HEK293 (cell line): ENCODE results near the gene TBC1D20.

Experiments
- BCL11B ChIP-seq: fragments of 450-650 bp; formaldehyde crosslinking; IDR thresholded peaks from 2 replicates; pipeline ENCODE4 v1.5.1; 2016; ENCODE audit warnings: low read depth, missing biosample characterization, missing genetic modification characterization
- BCL6B ChIP-seq: fragments of 450-650 bp; formaldehyde crosslinking; IDR thresholded peaks from 2 replicates; pipeline ENCODE4 v1.5.1; 2017; ENCODE audit warnings: missing biosample characterization, missing genetic modification characterization
- HIC1 ChIP-seq: fragments of 450-650 bp; formaldehyde crosslinking; IDR thresholded peaks from 2 replicates; pipeline ENCODE4 v1.5.1; 2016; ENCODE audit warnings: missing biosample characterization, missing genetic modification characterization
- HOXC10 ChIP-seq: sonication (generic); formaldehyde crosslinking; IDR thresholded peaks from 2 replicates; pipeline ENCODE4 v1.8.1; 2023; ENCODE audit warnings: mild to moderate bottlenecking, missing genetic modification reagents
- SCRT2 ChIP-seq: fragments of 450-650 bp; formaldehyde crosslinking; IDR thresholded peaks from 2 replicates; pipeline ENCODE4 v1.5.1; 2016; ENCODE audit warnings: missing biosample characterization, missing genetic modification characterization
- SP3 ChIP-seq: fragments of 450-650 bp; formaldehyde crosslinking; IDR thresholded peaks from 2 replicates; pipeline ENCODE4 v1.5.1; 2016; ENCODE audit warnings: missing biosample characterization, missing genetic modification characterization
- ZBTB10 ChIP-seq: fragments of 450-650 bp; formaldehyde crosslinking; IDR thresholded peaks from 2 replicates; pipeline ENCODE4 v1.5.1; 2016; ENCODE audit warnings: missing biosample characterization, missing genetic modification characterization
- ZEB2 ChIP-seq: fragments of 450-650 bp; formaldehyde crosslinking; IDR thresholded peaks from 2 replicates; pipeline ENCODE4 v1.5.1; 2016; ENCODE audit warnings: missing biosample characterization, missing genetic modification characterization
- ZNF133 ChIP-seq: fragments of 450-650 bp; formaldehyde crosslinking; IDR thresholded peaks from 2 replicates; pipeline ENCODE4 v1.5.1; 2016; ENCODE audit warnings: missing biosample characterization, missing genetic modification characterization
- ZNF211 ChIP-seq: fragments of 450-650 bp; formaldehyde crosslinking; IDR thresholded peaks from 2 replicates; pipeline ENCODE4 v1.5.1; 2016; ENCODE audit warnings: low read depth, missing biosample characterization, missing genetic modification characterization
- ZNF221 ChIP-seq: fragments of 450-650 bp; formaldehyde crosslinking; IDR thresholded peaks from 2 replicates; pipeline ENCODE4 v1.5.1; 2017; ENCODE audit warnings: missing biosample characterization, missing genetic modification characterization, borderline replicate concordance
- ZNF311 ChIP-seq: fragments of 450-650 bp; formaldehyde crosslinking; IDR thresholded peaks from 2 replicates; pipeline ENCODE4 v1.5.1; 2017; ENCODE audit warnings: missing biosample characterization, missing genetic modification characterization, borderline replicate concordance
- ZNF341 ChIP-seq: fragments of 450-650 bp; formaldehyde crosslinking; IDR thresholded peaks from 2 replicates; pipeline ENCODE4; 2016; ENCODE audit warnings: low read depth, missing biosample characterization, missing genetic modification characterization
- ZNF350 ChIP-seq: fragments of 450-650 bp; formaldehyde crosslinking; IDR thresholded peaks from 2 replicates; pipeline ENCODE4 v1.5.0; 2017; ENCODE audit warnings: missing biosample characterization, mild to moderate bottlenecking, missing genetic modification characterization
- ZNF362 ChIP-seq: fragments of 450-650 bp; formaldehyde crosslinking; IDR thresholded peaks from 2 replicates; pipeline ENCODE4 v1.5.1; 2016; ENCODE audit warnings: missing biosample characterization, missing genetic modification characterization
- ZNF404 ChIP-seq: fragments of 450-650 bp; formaldehyde crosslinking; IDR thresholded peaks from 2 replicates; pipeline ENCODE4 v1.5.1; 2017; ENCODE audit warnings: missing biosample characterization, missing genetic modification characterization
- ZNF416 ChIP-seq: fragments of 450-650 bp; formaldehyde crosslinking; IDR thresholded peaks from 2 replicates; pipeline ENCODE4 v1.5.1; 2016; ENCODE audit warnings: missing biosample characterization, missing genetic modification characterization
- ZNF513 ChIP-seq: fragments of 450-650 bp; IDR thresholded peaks from 2 replicates; pipeline ENCODE4 v1.5.1; 2018; ENCODE audit warnings: missing biosample characterization, missing genetic modification characterization
- ZNF544 ChIP-seq: fragments of 450-650 bp; formaldehyde crosslinking; IDR thresholded peaks from 2 replicates; pipeline ENCODE4 v1.5.0; 2017; ENCODE audit warnings: missing biosample characterization, missing genetic modification characterization
- ZNF548 ChIP-seq: fragments of 450-650 bp; formaldehyde crosslinking; IDR thresholded peaks from 2 replicates; pipeline ENCODE4 v1.5.1; 2016; ENCODE audit warnings: missing biosample characterization, missing genetic modification characterization
- ZNF560 ChIP-seq: fragments of 450-650 bp; formaldehyde crosslinking; IDR thresholded peaks from 2 replicates; pipeline ENCODE4 v1.5.1; 2017; ENCODE audit warnings: missing biosample characterization, missing genetic modification characterization, borderline replicate concordance
- ZNF585B ChIP-seq: fragments of 450-650 bp; formaldehyde crosslinking; IDR thresholded peaks from 2 replicates; pipeline ENCODE4 v1.5.1; 2016; ENCODE audit warnings: missing biosample characterization, missing genetic modification characterization
- ZNF776 ChIP-seq: fragments of 450-650 bp; formaldehyde crosslinking; IDR thresholded peaks from 2 replicates; pipeline ENCODE4 v1.5.0; 2017; ENCODE audit warnings: missing biosample characterization, missing genetic modification characterization, borderline replicate concordance
- ZSCAN18 ChIP-seq: fragments of 450-650 bp; formaldehyde crosslinking; IDR thresholded peaks from 2 replicates; pipeline ENCODE4 v1.5.1; 2016; ENCODE audit warnings: missing biosample characterization, missing genetic modification characterization
- ZSCAN4 ChIP-seq: fragments of 450-650 bp; formaldehyde crosslinking; IDR thresholded peaks from 2 replicates; pipeline ENCODE4 v1.5.1; 2017; ENCODE audit warnings: missing biosample characterization, missing genetic modification characterization
- ZSCAN5A ChIP-seq: fragments of 450-650 bp; formaldehyde crosslinking; IDR thresholded peaks from 2 replicates; pipeline ENCODE4 v1.5.1; 2016; ENCODE audit warnings: missing biosample characterization, missing genetic modification characterization

TBC1D20 gene

GRCh38 chr20:401682-402495, 60.4 kb downstream of the TBC1D20 start (continued):
- TF ChIP-seq ZNF513 (0 out of 2 replicates have a peak, but pooled peaks have one; percentile 26), ZNF311 (no peak), ZNF776 (tag by site-specific recombination) (no peak), ZNF544 (tag by site-specific recombination) (no peak), BCL6B (no peak), ZNF585B (no peak), ZNF211 (tag by site-specific recombination) (no peak), HOXC10 (CRISPR knock-in tag) (no peak), ZNF548 (tag by site-specific recombination) (0 out of 2 replicates have a peak, but pooled peaks have one; percentile 16), HIC1 (tag by site-specific recombination) (no peak), ZNF350 (tag by site-specific recombination) (no peak), ZNF341 (tag by site-specific recombination) (no peak), BCL11B (tag by site-specific recombination) (no peak), SP3 (tag by site-specific recombination) (peak; percentile 52), ZNF404 (no peak), ZSCAN4 (tag by site-specific recombination) (no peak), ZNF416 (tag by site-specific recombination) (no peak), ZSCAN18 (tag by site-specific recombination) (0 out of 2 replicates have a peak, but pooled peaks have one; percentile 66), ZNF560 (tag by site-specific recombination) (no peak), ZNF362 (tag by site-specific recombination) (no peak), ZNF133 (tag by site-specific recombination) (no peak), SCRT2 (tag by site-specific recombination) (0 out of 2 replicates have a peak, but pooled peaks have one; percentile 37), ZBTB10 (tag by site-specific recombination) (no peak), ZNF221 (tag by site-specific recombination) (no peak), ZEB2 (peak; percentile 53; the same call in 1 of the 2 replicates), ZSCAN5A (tag by site-specific recombination) (no peak)
